ENCODE results near the gene EEFSEC. TPM values are rescaled to one million over a fixed set of nuclear protein-coding genes. Genes with fewer than 3 reads are reported as not detected.

Gene EEFSEC
- total RNA-seq, 1 donor from 2014 or later: 15.3 TPM

DNA sequence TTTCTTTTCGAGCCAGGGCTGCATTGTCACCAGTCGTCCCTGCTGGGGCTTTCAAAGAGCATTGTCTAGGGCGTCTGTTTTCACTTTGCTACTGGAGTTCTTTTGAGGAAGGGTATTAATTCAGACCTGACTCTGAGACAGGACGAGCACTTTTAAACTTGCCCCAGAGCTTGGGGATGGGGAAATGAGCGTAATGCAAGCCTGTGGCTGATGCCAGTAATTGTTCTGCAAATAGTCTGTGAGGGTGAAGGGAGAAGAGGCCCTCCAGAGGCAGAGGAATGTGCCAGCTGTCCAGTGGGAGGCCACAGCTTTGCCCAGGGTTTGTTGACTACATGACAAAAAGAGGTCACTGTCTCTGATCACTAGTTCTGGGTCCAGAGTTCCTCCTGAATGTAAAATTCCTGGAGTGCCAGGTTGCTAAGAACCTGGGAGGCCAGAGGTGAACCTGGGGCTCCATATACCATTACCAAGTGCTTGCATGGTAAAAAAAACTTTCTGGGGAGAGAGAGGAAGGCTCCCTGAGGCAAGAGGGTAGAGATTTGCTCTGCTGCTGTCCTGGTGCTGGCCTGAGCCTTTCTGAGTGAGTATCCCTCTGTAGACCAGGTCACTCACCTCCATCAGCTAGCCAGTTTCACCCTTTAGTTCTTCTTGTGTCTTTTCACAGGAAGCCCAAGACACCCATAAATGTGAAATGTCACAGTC is 14.8 kb downstream of the EEFSEC start:
- Histone ChIP-seq H3K36me3 (no peaks in the 10 kb centered on the region), H3K27me3 (no peaks in the 10 kb centered on the region), H3K9me3 (no peaks in the 10 kb centered on the region), H3K4me1 (peaks cover 7% of the 10 kb centered on the region), H3K27ac (no peak overlapping the region), H3K4me3 (no peak overlapping the region)
- intact Hi-C loops (cut with DNase I): no loop called here
- DNase-seq: no peak
- ATAC-seq: peak; percentile 27
- TF ChIP-seq, protein P1, sequence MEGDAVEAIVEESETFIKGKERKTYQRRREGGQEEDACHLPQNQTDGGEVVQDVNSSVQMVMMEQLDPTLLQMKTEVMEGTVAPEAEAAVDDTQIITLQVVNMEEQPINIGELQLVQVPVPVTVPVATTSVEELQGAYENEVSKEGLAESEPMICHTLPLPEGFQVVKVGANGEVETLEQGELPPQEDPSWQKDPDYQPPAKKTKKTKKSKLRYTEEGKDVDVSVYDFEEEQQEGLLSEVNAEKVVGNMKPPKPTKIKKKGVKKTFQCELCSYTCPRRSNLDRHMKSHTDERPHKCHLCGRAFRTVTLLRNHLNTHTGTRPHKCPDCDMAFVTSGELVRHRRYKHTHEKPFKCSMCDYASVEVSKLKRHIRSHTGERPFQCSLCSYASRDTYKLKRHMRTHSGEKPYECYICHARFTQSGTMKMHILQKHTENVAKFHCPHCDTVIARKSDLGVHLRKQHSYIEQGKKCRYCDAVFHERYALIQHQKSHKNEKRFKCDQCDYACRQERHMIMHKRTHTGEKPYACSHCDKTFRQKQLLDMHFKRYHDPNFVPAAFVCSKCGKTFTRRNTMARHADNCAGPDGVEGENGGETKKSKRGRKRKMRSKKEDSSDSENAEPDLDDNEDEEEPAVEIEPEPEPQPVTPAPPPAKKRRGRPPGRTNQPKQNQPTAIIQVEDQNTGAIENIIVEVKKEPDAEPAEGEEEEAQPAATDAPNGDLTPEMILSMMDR (IDR thresholded peaks at IDR 0.05): no peak

GRCh38 chr3:128168836-128169235 is 15.6 kb downstream of the EEFSEC start:
- no peaks in the 10 kb centered on the region for H3K36me3 ChIP-seq
- intact Hi-C loops (cut with DNase I): no loop called here

DNA sequence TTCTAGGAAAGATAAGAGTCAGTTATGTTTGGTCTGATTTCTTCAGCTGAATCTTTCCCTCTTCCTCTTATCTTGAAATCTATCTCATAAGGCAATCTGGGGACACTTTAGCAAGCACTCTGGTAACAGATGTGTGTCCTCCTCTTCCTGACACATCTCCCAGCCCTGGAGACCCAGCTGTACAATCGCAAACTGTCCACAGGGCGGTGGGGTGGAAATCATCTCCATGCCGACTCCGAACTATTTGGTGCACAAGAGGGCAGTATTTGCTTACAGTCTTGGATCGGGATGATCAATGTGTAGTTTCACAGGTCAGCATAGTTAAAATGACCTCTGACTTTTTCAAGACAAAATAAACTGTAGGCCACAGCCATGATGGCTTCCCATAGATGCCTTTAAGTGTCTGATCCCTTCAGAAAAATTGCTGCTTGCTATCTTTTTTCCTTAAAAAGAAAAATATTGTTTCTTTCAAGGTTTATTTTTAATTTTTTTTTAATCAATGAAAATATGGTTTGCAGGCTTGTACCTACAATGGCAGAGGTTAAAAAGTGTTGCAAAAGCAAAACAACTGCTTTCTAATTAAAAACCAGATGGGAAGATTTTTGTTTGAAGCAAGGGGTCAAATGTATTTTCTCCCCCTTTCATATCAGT is 17.7 kb downstream of the EEFSEC start:
- peak; percentile 78 for ATAC-seq
- no peaks in the 10 kb centered on the region for H3K27me3 ChIP-seq
- H3K4me3 ChIP-seq: no peak overlapping the region
- H3K27ac ChIP-seq: no peak overlapping the region
- H3K9me3 ChIP-seq: no peaks in the 10 kb centered on the region
- TF ChIP-seq, protein P1 (IDR thresholded peaks at IDR 0.05): peak; percentile 66
- DNase-seq: no peak
- peaks cover 25% of the 10 kb centered on the region for H3K4me1 ChIP-seq
- intact Hi-C loops (cut with DNase I): no loop called here
- no peaks in the 10 kb centered on the region for H3K36me3 ChIP-seq

More at GRCh38 chr3:128168836-128169235, 15.6 kb downstream of the EEFSEC start:
- Histone ChIP-seq H3K27me3 (no peaks in the 10 kb centered on the region), H3K4me1 (peaks cover 8% of the 10 kb centered on the region), H3K4me3 (no peak overlapping the region), H3K27ac (no peak overlapping the region), H3K9me3 (no peaks in the 10 kb centered on the region)
- ATAC-seq (no peak), DNase-seq (no peak)
- TF ChIP-seq, protein P1 (IDR thresholded peaks at IDR 0.05): no peak

DNA sequence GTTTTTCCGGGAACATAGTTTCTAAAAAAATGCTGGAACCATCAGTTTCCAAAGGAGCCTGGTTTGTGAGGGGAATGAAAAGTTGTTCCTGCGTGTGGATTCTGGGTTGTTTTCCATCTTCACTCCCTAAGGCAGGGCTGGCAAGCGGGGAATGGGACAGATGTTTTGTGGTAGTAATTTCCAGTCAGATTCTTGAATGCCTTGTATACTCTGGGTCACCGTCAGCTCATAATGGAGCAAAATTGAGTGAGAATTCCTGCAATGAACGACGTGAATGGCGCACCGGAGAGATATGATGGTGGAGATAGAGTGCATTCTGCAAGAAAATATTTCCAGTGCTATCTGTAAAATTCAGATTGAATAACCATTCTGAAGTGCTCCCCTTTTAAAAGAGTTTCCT is 19.9 kb downstream of the EEFSEC start:
- Histone ChIP-seq H3K27me3 (no peaks in the 10 kb centered on the region), H3K9me3 (no peaks in the 10 kb centered on the region), H3K36me3 (no peaks in the 10 kb centered on the region), H3K4me1 (peaks cover 20% of the 10 kb centered on the region), H3K4me3 (no peak overlapping the region), H3K27ac (no peak overlapping the region)
- intact Hi-C loops (cut with DNase I): no loop called here
- ATAC-seq (no peak), DNase-seq (no peak)
- TF ChIP-seq, protein P1 (IDR thresholded peaks at IDR 0.05): no peak

DNA sequence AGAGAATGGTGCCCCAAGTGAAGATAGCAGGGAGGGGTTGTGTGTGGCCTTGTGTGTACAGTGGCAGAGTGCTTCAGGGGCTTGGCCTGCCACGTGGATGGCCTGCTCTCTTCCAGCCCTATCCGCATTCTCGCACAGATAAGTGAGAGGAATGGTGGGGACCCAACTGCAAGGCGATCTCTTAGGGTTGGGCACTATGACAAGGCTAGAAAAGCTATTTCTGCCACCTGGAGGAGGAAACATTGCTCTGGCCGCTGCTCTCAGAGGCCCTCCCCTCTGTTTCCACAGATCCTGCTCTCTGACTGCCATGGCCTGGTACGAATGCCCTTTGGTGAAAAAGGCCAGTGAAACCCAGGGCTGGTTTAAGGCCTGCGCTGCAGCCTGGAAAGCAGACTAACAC is 20.6 kb downstream of the EEFSEC start:
- peaks cover 17% of the 10 kb centered on the region for H3K4me1 ChIP-seq
- no peak overlapping the region for H3K4me3 ChIP-seq
- no peak for DNase-seq
- H3K27ac ChIP-seq: no peak overlapping the region
- no peak for ATAC-seq
- TF ChIP-seq, protein P1 (IDR thresholded peaks at IDR 0.05): no peak
- no peaks in the 10 kb centered on the region for H3K9me3 ChIP-seq
- H3K27me3 ChIP-seq: no peaks in the 10 kb centered on the region
- intact Hi-C loops (cut with DNase I): no loop called here
- H3K36me3 ChIP-seq: no peaks in the 10 kb centered on the region

Data from upper lobe of right lung (tissue), 1 donor.